ENCODE measurements around the gene UPB1.
"Not testable (repeated sequence)": the region's sequence is repeated elsewhere in the genome, so short reads cannot be mapped to it uniquely, and the experiment has no call there.

The UPB1 gene

GRCh38 chr22:24552503-24553286 lies 57.6 kb downstream of the UPB1 start:
- Mint-ChIP-seq H3K27ac (peak overlapping the region; percentile 75), H3K4me3 (peak overlapping the region; percentile 100), H3K4me1 (ENCODE audit: low read depth) (peaks cover 34% of the 10 kb centered on the region)
- not testable (repeated sequence) for H3K36me3 Mint-ChIP-seq; H3K27me3 Mint-ChIP-seq; H3K9me3 Mint-ChIP-seq (ENCODE audit: low read depth)

- Mint-ChIP-seq H3K27me3 (no peaks in the 10 kb centered on the region), H3K4me3 (peak overlapping the region; percentile 100), H3K27ac (peak overlapping the region; percentile 99), H3K4me1 (ENCODE audit: low read depth) (peaks cover 45% of the 10 kb centered on the region), H3K36me3 (no peaks in the 10 kb centered on the region), H3K9me3 (ENCODE audit: low read depth) (no peaks in the 10 kb centered on the region)
These were observed 58.6 kb downstream of the UPB1 start for GRCh38 chr22:24553597-24554312.

- H3K4me3 Mint-ChIP-seq = peak within 1 kb of the TSS; percentile 100
- H3K27me3 Mint-ChIP-seq = no peaks in the 10 kb centered on the region
- H3K27ac Mint-ChIP-seq = peak within 1 kb of the TSS; percentile 99
- H3K4me1 Mint-ChIP-seq (ENCODE audit: low read depth) = peaks cover 53% of the 10 kb centered on the region
- no peaks in the 10 kb centered on the region for H3K36me3 Mint-ChIP-seq
- no peaks in the 10 kb centered on the region for H3K9me3 Mint-ChIP-seq (ENCODE audit: low read depth)
These were observed 59.4 kb downstream of the UPB1 start, which contains the start of gene GUCD1 for GRCh38 chr22:24554313-24555164. Gene GUCD1, minus strand, starts transcription at chr22:24555138. Its CDS starts 147 bp downstream, at chr22:24554991.

- H3K4me1 Mint-ChIP-seq (ENCODE audit: low read depth) = peaks cover 55% of the 10 kb centered on the region
- H3K9me3 Mint-ChIP-seq (ENCODE audit: low read depth) = no peaks in the 10 kb centered on the region
- H3K4me3 Mint-ChIP-seq = peak within 1 kb of the TSS; percentile 100
- no peaks in the 10 kb centered on the region for H3K27me3 Mint-ChIP-seq
- H3K36me3 Mint-ChIP-seq = no peaks in the 10 kb centered on the region
- H3K27ac Mint-ChIP-seq = peak within 1 kb of the TSS; percentile 98
These were observed 60.3 kb downstream of the UPB1 start, which contains the start of gene SNRPD3 for GRCh38 chr22:24555165-24556039. Gene SNRPD3, plus strand, starts transcription at chr22:24555999. Its CDS starts 1,676 bp downstream, at chr22:24557675.

- Mint-ChIP-seq H3K9me3 (ENCODE audit: low read depth) (no peaks in the 10 kb centered on the region), H3K27ac (no peak overlapping the region), H3K4me3 (peak overlapping the region; percentile 95), H3K36me3 (peaks cover 2% of the 10 kb centered on the region), H3K27me3 (no peaks in the 10 kb centered on the region), H3K4me1 (ENCODE audit: low read depth) (peaks cover 60% of the 10 kb centered on the region)
These were observed 64.3 kb downstream of the UPB1 start for GRCh38 chr22:24559471-24559870.

GRCh38 chr22:24563246-24563645 lies 68.1 kb downstream of the UPB1 start:
- Mint-ChIP-seq H3K9me3 (ENCODE audit: low read depth) (no peaks in the 10 kb centered on the region), H3K27ac (no peak overlapping the region)

GRCh38 chr22:24564376-24565058 lies 69.4 kb downstream of the UPB1 start:
- H3K4me3 Mint-ChIP-seq = peak overlapping the region; percentile 51

More at GRCh38 chr22:24563246-24563645, 68.1 kb downstream of the UPB1 start:
- Mint-ChIP-seq H3K4me1 (ENCODE audit: low read depth) (peaks cover 61% of the 10 kb centered on the region), H3K36me3 (peaks cover 2% of the 10 kb centered on the region), H3K27me3 (no peaks in the 10 kb centered on the region), H3K4me3 (no peak overlapping the region)

GRCh38 chr22:24565077-24565476 lies 69.9 kb downstream of the UPB1 start:
- no peak overlapping the region for H3K27ac Mint-ChIP-seq
- H3K9me3 Mint-ChIP-seq (ENCODE audit: low read depth) = no peaks in the 10 kb centered on the region
- peaks cover 2% of the 10 kb centered on the region for H3K36me3 Mint-ChIP-seq
- peaks cover 46% of the 10 kb centered on the region for H3K4me1 Mint-ChIP-seq (ENCODE audit: low read depth)
- no peaks in the 10 kb centered on the region for H3K27me3 Mint-ChIP-seq
- H3K4me3 Mint-ChIP-seq = no peak overlapping the region

More at GRCh38 chr22:24564376-24565058, 69.4 kb downstream of the UPB1 start:
- no peaks in the 10 kb centered on the region for H3K9me3 Mint-ChIP-seq (ENCODE audit: low read depth)
- peaks cover 2% of the 10 kb centered on the region for H3K36me3 Mint-ChIP-seq
- H3K27ac Mint-ChIP-seq = peak overlapping the region; percentile 86
- peaks cover 48% of the 10 kb centered on the region for H3K4me1 Mint-ChIP-seq (ENCODE audit: low read depth)
- no peaks in the 10 kb centered on the region for H3K27me3 Mint-ChIP-seq

- Mint-ChIP-seq H3K4me1 (ENCODE audit: low read depth) (peaks cover 36% of the 10 kb centered on the region), H3K9me3 (ENCODE audit: low read depth) (no peaks in the 10 kb centered on the region), H3K4me3 (no peak overlapping the region), H3K27ac (no peak overlapping the region), H3K27me3 (no peaks in the 10 kb centered on the region), H3K36me3 (peaks cover 2% of the 10 kb centered on the region)
These were observed 71.9 kb downstream of the UPB1 start for GRCh38 chr22:24566899-24567511.

- peaks cover 34% of the 10 kb centered on the region for H3K4me1 Mint-ChIP-seq (ENCODE audit: low read depth)
- no peaks in the 10 kb centered on the region for H3K9me3 Mint-ChIP-seq (ENCODE audit: low read depth)
- H3K4me3 Mint-ChIP-seq = no peak overlapping the region
- no peak overlapping the region for H3K27ac Mint-ChIP-seq
- no peaks in the 10 kb centered on the region for H3K27me3 Mint-ChIP-seq
- H3K36me3 Mint-ChIP-seq = peaks cover 2% of the 10 kb centered on the region
These were observed 72.5 kb downstream of the UPB1 start for GRCh38 chr22:24567668-24568067.

GRCh38 chr22:24571266-24571665 lies 76.1 kb downstream of the UPB1 start:
- H3K27me3 Mint-ChIP-seq = no peaks in the 10 kb centered on the region
- peaks cover 2% of the 10 kb centered on the region for H3K36me3 Mint-ChIP-seq
- H3K27ac Mint-ChIP-seq = no peak overlapping the region
- no peaks in the 10 kb centered on the region for H3K9me3 Mint-ChIP-seq (ENCODE audit: low read depth)
- H3K4me3 Mint-ChIP-seq = no peak overlapping the region
- H3K4me1 Mint-ChIP-seq (ENCODE audit: low read depth) = peaks cover 4% of the 10 kb centered on the region

GRCh38 chr22:24576778-24577177 lies 81.6 kb downstream of the UPB1 start:
- Mint-ChIP-seq H3K4me1 (ENCODE audit: low read depth) (no peaks in the 10 kb centered on the region), H3K27me3 (no peaks in the 10 kb centered on the region), H3K36me3 (peaks cover 1% of the 10 kb centered on the region), H3K27ac (peak overlapping the region; percentile 66), H3K9me3 (ENCODE audit: low read depth) (no peaks in the 10 kb centered on the region), H3K4me3 (no peak overlapping the region)

All from activated naive CD8-positive, alpha-beta T cell (primary cell).